ENCODE measurements around the gene SPATC1L. TPM values are rescaled to one million over a fixed set of nuclear protein-coding genes. Genes with fewer than 3 reads are reported as not detected.

The SPATC1L gene
- total and polyA plus RNA-seq, 8 donors = 5.0 to 17.7 (median 12.8) TPM

GRCh38 chr21:46122237-46122671, 62.0 kb downstream of the SPATC1L start:
- peak in 2 of 4 donors; percentile 23 to 62 for DNase-seq
- no peak overlapping the region for H3K27ac ChIP-seq
- intact Hi-C loops (cut with DNase I) = no loop called here
- H3K27me3 ChIP-seq = no peaks in the 10 kb centered on the region
- H3K4me3 ChIP-seq = no peak overlapping the region
- H3K4me1 ChIP-seq = no peaks in the 10 kb centered on the region
- ATAC-seq = no peak
- no peak for TF ChIP-seq CTCF (IDR thresholded peaks at IDR 0.05)
- no peaks in the 10 kb centered on the region for H3K9me3 ChIP-seq
- H3K36me3 ChIP-seq = peaks cover 0 to 67% of the 10 kb centered on the region in 2 donors

GRCh38 chr21:46121286-46122221, 62.7 kb downstream of the SPATC1L start:
- Histone ChIP-seq H3K4me1 (no peaks in the 10 kb centered on the region), H3K36me3 (peaks cover 0 to 66% of the 10 kb centered on the region in 2 donors), H3K9me3 (no peaks in the 10 kb centered on the region), H3K27me3 (no peaks in the 10 kb centered on the region), H3K4me3 (no peak overlapping the region), H3K27ac (no peak overlapping the region)
- intact Hi-C loops (cut with DNase I) = no loop called here
- DNase-seq = peak in 2 of 4 donors; percentile 27 to 66
- TF ChIP-seq CTCF (IDR thresholded peaks at IDR 0.05) = no peak
- ATAC-seq = no peak

GRCh38 chr21:46120301-46121285, 63.7 kb downstream of the SPATC1L start:
- intact Hi-C loops (cut with DNase I) = no loop called here
- peak in 2 of 4 donors; percentile 21 to 71 for DNase-seq

GRCh38 chr21:46119637-46120271, 64.5 kb downstream of the SPATC1L start:
- TF ChIP-seq CTCF (IDR thresholded peaks at IDR 0.05) = no peak
- Histone ChIP-seq H3K36me3 (peaks cover 0 to 67% of the 10 kb centered on the region in 2 donors), H3K27ac (no peak overlapping the region), H3K4me3 (no peak overlapping the region), H3K9me3 (peaks cover 0 to 5% of the 10 kb centered on the region in 2 donors), H3K27me3 (no peaks in the 10 kb centered on the region), H3K4me1 (no peaks in the 10 kb centered on the region)
- intact Hi-C loops (cut with DNase I) = no loop called here
- ATAC-seq (no peak), DNase-seq (peak in 2 of 4 donors; percentile 26 to 66)

More at GRCh38 chr21:46120301-46121285, 63.7 kb downstream of the SPATC1L start:
- ATAC-seq = no peak
- no peaks in the 10 kb centered on the region for H3K9me3 ChIP-seq
- H3K27ac ChIP-seq = no peak overlapping the region
- peaks cover 0 to 66% of the 10 kb centered on the region in 2 donors for H3K36me3 ChIP-seq
- no peak for TF ChIP-seq CTCF (IDR thresholded peaks at IDR 0.05)
- H3K4me3 ChIP-seq = no peak overlapping the region
- no peaks in the 10 kb centered on the region for H3K4me1 ChIP-seq
- no peaks in the 10 kb centered on the region for H3K27me3 ChIP-seq
